GM19467 (cell line): ENCODE measurements around the gene APBB2.

Experiments
- ATAC-seq: cut with Tn5 transposase; IDR thresholded peaks from one replicate; pipeline ENCODE4 v1.9.1; 2021; ENCODE audit warnings: mild to moderate bottlenecking, moderate library complexity; ENCODE audit not compliant: unreplicated experiment

APBB2 gene

DNA sequence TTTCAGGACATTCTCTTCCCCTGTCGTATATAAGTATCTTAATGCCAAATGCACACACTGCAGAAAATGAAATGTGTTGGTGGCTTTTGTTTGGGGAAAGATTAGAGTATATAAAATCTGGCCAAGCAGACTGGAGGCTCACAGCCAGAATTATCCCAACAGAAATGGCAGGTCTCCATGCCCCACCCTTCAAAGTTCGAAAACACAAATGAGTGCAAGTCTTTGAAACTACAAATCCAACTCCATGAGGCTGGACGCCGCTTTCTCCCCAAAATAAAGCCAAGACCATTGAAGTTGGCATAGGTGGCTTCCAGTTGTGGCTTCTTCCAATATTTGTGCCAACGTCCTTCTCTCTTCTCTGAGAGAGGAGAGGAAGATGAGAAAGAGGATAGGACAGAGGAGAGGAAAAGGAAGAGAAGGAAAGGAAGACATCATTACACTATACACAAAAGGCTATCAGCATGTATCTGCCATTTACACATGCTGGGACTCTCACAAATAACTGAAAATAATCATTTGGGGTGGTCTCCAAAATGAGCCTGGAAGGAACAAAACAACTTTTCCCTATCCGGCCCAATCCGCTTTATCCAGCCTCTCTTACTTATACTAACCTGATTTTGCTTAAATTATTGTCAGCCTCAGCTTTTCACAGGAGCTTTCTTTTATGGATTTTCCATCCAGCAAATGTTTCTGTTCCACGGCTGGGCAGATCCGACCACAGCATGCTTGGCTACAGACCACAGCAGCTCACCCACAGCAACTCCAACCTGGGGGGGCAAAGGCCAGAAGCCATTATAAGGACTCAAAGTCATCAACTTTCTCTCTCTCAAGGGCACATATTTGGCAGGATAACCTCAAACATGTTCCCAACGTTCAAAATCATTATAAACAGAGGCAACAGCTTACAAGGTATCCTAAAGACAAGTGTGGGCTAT is 71.7 kb downstream of the APBB2 start:
- ATAC-seq = no peak

DNA sequence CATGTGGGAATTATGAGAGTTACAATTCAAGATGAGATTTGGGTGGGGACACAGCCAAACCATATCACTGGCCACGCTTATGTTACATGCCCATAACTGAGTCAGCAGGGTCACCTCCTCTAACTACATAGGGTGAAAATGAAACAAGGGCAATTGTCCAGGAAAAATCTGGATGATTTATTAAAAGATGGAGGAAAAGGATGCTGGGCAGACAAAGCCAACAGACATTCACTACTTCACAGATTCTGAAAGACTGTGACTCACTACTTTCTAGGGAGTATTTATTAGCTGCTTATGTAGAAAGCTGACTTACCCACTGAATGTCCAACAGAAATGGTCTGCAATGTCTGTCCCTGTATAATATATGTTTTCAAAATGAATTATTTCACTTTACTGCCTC is 72.4 kb downstream of the APBB2 start:
- ATAC-seq = no peak

DNA sequence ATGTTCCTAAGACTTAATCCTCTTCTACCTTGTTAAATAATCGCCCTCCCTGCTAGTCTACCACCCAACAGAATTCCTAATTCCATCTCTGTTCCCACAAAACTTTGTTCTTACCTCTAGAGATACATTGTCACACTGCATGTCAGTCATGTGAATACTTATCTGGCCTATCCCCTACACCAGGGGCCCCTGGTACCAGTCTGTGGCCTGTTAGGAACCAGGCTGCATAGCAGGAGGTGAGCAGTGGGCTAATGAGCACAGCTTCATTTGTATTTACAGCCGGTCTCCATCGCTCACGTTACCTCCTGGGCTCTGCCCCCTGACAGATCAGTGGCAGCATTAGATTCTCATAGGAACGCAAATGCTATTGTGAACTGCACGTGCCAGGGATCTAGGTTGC is 73.9 kb downstream of the APBB2 start:
- ATAC-seq = no peak

DNA sequence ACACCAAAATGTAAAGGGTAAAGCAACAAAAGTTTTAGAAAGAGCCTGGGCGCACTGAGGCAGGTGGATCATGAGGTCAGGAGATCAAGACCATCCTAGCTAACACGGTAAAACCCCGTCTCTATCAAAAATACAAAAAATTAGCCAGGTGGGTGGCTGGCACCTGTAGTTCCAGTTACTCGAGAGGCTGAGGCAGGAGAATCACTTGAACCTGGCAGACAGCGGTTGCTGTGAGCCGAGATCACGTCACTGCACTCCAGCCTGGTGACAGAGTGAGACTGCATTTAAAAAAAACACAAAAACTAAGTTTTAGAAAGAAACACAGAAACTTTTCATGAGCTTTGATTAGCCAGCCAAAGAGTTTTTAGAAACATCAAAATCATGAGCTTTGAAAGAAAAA is 76.5 kb downstream of the APBB2 start:
- no peak for ATAC-seq

DNA sequence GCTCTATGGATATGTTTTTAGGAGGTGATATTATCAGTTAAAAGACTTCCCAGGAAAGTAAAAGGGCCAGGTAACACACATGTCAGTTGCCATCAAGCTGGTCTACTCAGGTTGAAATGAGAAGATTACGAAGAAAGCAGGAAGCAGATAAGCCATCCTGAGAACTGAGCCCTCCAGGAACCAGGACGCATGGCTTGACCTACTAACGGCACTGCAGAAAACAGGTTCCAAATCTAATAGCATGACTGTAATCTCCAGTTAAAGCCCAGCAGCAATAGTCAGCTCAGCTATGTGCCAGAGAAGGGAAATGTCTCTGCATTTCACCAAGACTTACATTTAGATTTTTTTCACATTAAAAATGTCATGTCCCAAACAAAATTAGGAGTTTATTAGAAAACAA is 77.9 kb downstream of the APBB2 start:
- ATAC-seq = no peak

DNA sequence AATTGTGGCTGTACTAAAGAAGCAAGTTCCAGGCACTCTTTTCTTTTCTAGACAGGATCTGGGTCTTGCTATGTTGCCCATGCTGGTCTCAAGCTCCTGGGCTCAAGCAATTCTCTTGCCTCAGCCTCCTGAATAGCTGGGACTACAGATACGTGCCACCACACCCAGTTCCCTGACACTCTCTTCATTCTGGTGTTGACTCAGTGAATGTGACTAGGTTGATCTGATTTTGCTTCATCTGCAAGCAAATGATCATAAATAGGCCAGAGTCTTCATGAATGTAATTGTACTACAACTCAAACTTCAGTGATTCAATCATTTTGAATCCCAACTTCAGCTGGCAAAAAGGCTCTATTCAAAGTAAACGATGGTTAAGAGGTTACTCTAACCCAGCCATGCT is 78.5 kb downstream of the APBB2 start:
- ATAC-seq = no peak

GRCh38 chr4:41134581-41134980 is 79.8 kb downstream of the APBB2 start:
- no peak for ATAC-seq

GRCh38 chr4:41133454-41134018 is 80.8 kb downstream of the APBB2 start:
- no peak for ATAC-seq

DNA sequence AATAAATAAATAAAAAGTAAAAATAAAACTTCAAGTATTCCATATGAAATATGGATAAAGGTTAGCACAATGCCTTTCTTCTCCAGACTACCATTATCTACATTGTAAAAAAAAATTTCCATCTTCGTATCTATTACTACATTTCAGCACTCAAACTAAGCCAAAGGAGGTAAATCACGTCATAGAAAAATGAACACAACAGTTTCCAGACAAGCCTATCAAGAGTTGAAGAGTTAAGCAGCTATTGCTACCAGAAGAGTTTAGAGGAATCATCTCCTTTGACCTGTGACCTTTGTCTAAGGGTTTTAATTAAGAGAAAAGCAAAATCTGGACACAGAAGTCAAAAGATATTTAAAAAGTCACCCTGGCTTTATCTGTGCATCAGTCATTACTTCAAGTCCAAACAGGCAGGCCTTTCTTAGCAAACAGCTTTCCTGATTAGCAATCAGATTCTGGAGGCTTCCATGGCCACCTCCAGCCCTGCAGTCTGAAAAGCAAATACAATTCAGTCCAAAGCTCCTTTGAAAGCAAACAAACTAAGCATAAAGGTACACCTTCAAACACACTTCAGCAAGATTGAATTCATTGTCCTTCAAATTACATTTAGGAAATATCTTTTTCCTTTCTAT is 82.2 kb downstream of the APBB2 start:
- ATAC-seq = no peak

DNA sequence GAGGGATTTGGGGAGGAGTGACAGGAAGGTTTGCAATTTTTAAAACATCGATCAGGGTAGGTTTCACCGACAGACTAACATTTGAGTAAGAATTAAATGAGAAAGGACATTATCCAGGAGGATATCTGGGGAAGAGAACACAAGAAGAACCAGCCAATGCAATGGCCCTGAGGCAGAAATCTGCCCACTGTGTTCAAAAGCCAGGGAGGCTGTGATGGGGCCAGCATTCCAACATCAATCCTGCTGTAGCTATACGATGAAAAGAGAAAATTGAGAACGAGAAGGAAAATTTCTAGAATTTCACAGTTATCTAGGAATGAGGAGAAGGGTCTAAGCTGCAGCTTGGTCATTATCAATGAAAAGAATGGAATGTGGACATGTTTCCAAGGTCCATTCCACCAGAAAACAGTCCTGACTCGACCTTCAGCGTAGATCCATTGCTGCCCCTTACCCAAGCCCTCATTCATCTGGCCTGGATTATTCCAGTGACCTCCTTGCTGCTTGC is 84.4 kb downstream of the APBB2 start:
- no peak for ATAC-seq

DNA sequence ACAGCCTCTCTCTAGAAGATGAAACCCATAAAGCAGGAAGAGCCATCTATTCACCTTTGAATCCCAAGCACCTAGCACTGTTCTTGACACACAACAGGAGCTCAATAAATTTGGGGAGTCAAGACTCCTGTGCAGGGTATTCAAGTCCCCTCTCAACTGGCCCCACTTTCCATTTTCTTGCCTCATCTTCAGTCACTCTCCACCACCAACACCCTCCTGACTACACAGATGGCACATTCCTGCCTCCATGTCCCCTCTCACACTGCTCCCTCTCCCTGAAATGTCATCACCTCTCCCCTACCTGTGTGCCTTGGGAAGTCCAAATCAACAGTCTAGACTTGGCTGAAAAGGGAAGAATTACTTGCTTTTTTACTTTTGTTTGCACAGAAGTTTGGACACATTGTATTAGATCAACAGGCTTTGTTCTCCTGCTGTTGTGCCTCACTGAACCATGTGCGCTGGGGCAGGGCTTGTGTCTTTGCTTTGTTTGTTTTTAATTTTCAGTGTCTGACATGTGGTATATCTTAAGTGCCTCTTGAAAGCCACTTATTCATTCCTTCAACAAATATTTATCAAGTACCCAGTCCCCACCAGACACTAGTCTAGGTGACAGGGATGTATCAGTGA is 85.1 kb downstream of the APBB2 start:
- no peak for ATAC-seq

DNA sequence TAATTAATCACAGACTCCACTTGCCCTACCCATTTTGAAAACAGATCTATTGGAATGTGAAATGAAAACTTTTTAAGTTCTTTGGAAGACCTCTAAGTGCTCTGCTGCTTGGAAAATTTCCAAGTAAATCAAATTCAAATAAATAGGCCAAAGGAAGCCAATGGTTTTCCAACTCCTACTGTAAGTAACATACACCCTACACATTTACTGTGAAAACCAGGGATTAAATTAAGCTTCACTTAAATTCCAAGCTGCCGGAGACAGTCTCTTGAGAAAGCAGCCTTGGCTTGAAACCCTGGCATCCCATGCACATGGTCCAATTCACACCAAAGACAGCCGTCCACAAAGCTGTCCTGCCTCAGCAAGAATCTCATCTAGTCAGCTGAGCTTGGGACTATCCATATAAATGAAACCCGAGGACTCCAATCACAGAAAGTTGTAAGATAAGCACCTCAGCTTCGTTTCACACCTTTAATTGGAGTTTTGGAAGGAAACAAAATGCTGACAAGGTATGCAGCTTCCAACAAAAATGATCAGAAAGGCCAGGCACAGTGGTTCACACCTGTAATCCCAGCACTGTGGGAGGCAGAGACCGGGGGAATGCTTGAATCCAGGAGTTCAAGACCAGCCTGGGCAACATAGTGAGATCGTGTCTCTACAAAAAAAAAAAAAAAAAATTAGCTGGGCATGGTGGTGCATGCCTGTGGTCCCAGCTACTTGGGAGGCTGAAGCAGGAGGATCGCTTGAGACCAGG is 88.6 kb downstream of the APBB2 start:
- no peak for ATAC-seq

- no peak for ATAC-seq
These were observed 89.3 kb downstream of the APBB2 start for GRCh38 chr4:41124916-41125548.

DNA sequence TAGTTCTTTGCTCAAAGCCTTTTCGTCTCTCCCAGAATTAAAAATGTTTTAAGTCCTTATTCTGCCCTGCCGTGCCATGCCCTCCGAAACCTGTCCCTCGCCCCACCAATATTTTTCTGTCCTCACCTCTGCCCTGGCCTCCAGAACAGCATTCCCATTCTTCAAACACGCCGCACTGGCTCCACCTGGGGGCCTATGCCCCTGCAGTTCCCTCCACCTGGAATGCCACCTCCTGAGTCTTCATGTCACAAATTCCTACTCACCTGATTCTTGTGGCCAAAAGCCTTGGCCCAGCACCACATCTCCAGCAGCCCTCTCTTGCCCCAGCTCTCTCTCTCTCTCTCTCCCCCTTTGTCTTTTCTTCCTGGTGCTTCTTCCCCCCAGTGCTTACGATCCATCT is 91.6 kb downstream of the APBB2 start:
- no peak for ATAC-seq

GRCh38 chr4:41122309-41122708 is 92.0 kb downstream of the APBB2 start:
- no peak for ATAC-seq

DNA sequence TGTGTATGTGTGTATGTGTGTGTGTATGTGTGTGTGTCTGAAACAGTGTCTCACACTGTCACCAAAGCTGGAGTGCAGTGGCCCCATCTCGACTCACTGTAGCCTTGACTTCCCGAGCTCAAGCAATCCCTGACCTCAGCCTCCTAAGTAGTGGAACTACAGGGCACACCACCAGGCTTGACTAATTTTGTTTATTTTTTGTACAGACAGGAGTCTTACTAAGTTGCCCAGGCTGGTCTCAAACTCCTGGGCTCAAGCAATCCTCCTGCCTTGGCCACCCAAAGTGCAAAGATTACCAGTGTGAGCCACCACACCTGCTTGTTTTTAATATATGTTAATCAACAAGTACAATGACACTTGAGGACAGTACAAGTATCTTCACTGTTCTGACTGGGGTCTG is 92.4 kb downstream of the APBB2 start:
- ATAC-seq = no peak

DNA sequence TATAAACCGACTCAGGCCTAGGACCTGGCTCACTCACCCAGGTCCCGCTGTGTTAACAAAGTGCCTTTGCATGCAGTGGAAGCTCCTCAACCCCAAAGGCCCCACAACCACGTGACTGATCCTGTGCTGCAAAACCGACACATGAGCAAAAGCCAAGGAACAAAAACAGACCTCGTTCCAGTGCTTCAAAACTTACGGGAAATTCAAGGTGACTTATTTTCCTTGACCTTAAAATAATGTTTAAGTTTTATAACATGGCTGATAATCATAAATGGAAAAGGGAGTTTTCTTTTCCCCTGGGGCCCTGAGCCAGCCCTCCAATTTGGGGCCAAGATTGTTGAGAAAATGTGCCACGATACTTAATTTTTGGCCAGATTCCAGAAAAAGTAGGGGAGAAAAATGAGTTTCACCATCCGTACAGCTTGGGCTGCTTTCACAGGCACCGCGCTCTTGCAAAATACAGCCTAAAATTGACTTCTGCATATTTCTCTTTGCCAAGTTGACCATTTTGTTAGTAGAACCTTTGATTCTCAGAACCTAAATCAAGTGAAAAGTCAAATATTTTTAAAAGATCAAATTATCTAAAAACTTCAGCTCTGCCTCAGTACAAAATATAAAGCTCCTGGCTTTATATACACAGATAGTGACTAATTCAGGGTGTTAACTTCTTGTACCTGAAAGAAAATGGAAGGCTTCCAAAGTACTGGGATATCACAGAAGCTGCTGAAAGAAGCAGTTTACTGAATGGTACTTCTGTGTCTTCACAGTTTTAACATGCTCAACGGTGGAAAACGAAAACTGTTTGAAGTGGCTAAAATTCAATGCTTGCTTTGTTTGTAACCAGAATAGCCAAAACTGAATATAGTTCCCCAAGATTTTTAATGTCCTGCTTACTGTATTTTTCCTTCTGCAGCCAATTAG is 93.8 kb downstream of the APBB2 start:
- no peak for ATAC-seq

- ATAC-seq = no peak
These were observed 94.5 kb downstream of the APBB2 start for GRCh38 chr4:41119867-41120295.

- no peak for ATAC-seq
These were observed 102.6 kb downstream of the APBB2 start for GRCh38 chr4:41111791-41112190.
